Duodenal mucosa (tissue), 2 donors: Measurements from ENCODE around the gene FKTN.
"Not testable (repeated sequence)": the region's sequence is repeated elsewhere in the genome, so short reads cannot be mapped to it uniquely, and the experiment has no call there.

Source experiments
- H3K27ac ChIP-seq: one replicate; pipeline ENCODE4 v1.7.0; 2013; ENCODE audit warnings: low read depth, low read length
- H3K27me3 ChIP-seq, 2 donors: one replicate each; pipeline ENCODE4 v1.7.0; 2013; ENCODE audit warnings: low read length in 2 of 2, control low read depth in 1 of 2; ENCODE audit not compliant: insufficient read depth in 2 of 2, control insufficient read depth in 1 of 2
- H3K36me3 ChIP-seq, 2 donors: one replicate each; pipeline ENCODE4 v1.7.0; 2013; ENCODE audit warnings: low read length in 2 of 2, control low read depth in 1 of 2; ENCODE audit not compliant: insufficient read depth in 2 of 2, control insufficient read depth in 1 of 2
- H3K4me1 ChIP-seq, 2 donors: one replicate each; pipeline ENCODE4 v1.7.0; 2013; ENCODE audit warnings: low read length in 2 of 2, control low read depth in 1 of 2; ENCODE audit not compliant: insufficient read depth in 2 of 2, control insufficient read depth in 1 of 2
- H3K4me3 ChIP-seq, 2 donors: one replicate each; pipeline ENCODE4 v1.7.0; 2013; ENCODE audit warnings: low read length in 2 of 2, low read depth in 1 of 2
- H3K9ac ChIP-seq, 2 donors: one replicate each; pipeline ENCODE4 v1.7.0; 2013; ENCODE audit warnings: low read length in 2 of 2, low read depth in 1 of 2
- H3K9me3 ChIP-seq, 2 donors: one replicate each; pipeline ENCODE4 v1.7.0; 2013; ENCODE audit warnings: low read length in 2 of 2, control low read depth in 1 of 2; ENCODE audit not compliant: control insufficient read depth in 1 of 2

Gene FKTN

GRCh38 chr9:105557804-105558610 lies at the start of gene FKTN:
FKTN (plus strand) TSS chr9:105558131; CDS start chr9:105575033, 16,902 bp downstream.
- H3K4me1 ChIP-seq = peaks cover 4 to 7% of the 10 kb centered on the region in 2 donors
- H3K27me3 ChIP-seq = no peaks in the 10 kb centered on the region
- no peaks in the 10 kb centered on the region for H3K36me3 ChIP-seq
- H3K9ac ChIP-seq = peak within 1 kb of the TSS; percentile 68 to 72
- peak within 1 kb of the TSS; percentile 87 to 97 for H3K4me3 ChIP-seq
- no peak within 1 kb of the TSS for H3K27ac ChIP-seq
- H3K9me3 ChIP-seq = peaks cover 0 to 6% of the 10 kb centered on the region in 2 donors

GRCh38 chr9:105508530-105508929 lies 49.4 kb upstream of the FKTN start:
- Histone ChIP-seq H3K4me3 (no peak overlapping the region), H3K9ac (no peak overlapping the region), H3K4me1 (peaks cover 0 to 16% of the 10 kb centered on the region in 2 donors), H3K27me3 (no peaks in the 10 kb centered on the region), H3K9me3 (no peaks in the 10 kb centered on the region), H3K36me3 (no peaks in the 10 kb centered on the region), H3K27ac (no peak overlapping the region)

- Histone ChIP-seq H3K4me1 (peaks cover 0 to 16% of the 10 kb centered on the region in 2 donors), H3K27me3 (no peaks in the 10 kb centered on the region), H3K27ac (no peak overlapping the region), H3K36me3 (peaks cover 4% of the 10 kb centered on the region in 2 donors), H3K4me3 (no peak overlapping the region), H3K9me3 (no peaks in the 10 kb centered on the region), H3K9ac (no peak overlapping the region)
Measured at GRCh38 chr9:105510024-105510423, 47.9 kb upstream of the FKTN start.

GRCh38 chr9:105511446-105511845 lies 46.5 kb upstream of the FKTN start:
- Histone ChIP-seq H3K4me3 (no peak overlapping the region), H3K9ac (no peak overlapping the region), H3K27ac (no peak overlapping the region), H3K27me3 (no peaks in the 10 kb centered on the region), H3K4me1 (peaks cover 0 to 8% of the 10 kb centered on the region in 2 donors), H3K36me3 (peaks cover 4 to 14% of the 10 kb centered on the region in 2 donors), H3K9me3 (no peaks in the 10 kb centered on the region)

GRCh38 chr9:105515811-105516413 lies 42.0 kb upstream of the FKTN start:
- Histone ChIP-seq H3K27me3 (no peaks in the 10 kb centered on the region), H3K27ac (no peak overlapping the region), H3K4me3 (no peak overlapping the region), H3K4me1 (no peaks in the 10 kb centered on the region), H3K9me3 (no peaks in the 10 kb centered on the region), H3K9ac (no peak overlapping the region), H3K36me3 (peaks cover 4 to 14% of the 10 kb centered on the region in 2 donors)

GRCh38 chr9:105519710-105520369 lies 38.1 kb upstream of the FKTN start:
- not testable (repeated sequence) for H3K4me3 ChIP-seq, H3K27ac ChIP-seq, H3K27me3 ChIP-seq, H3K4me1 ChIP-seq, H3K9ac ChIP-seq, H3K9me3 ChIP-seq
- H3K36me3 ChIP-seq = peaks cover 2 to 12% of the 10 kb centered on the region in 2 donors

- not testable (repeated sequence) for H3K9me3 ChIP-seq, H3K4me3 ChIP-seq, H3K27me3 ChIP-seq, H3K4me1 ChIP-seq, H3K36me3 ChIP-seq, H3K27ac ChIP-seq, H3K9ac ChIP-seq
Measured at GRCh38 chr9:105520992-105521391, 36.9 kb upstream of the FKTN start.

GRCh38 chr9:105522618-105523385 lies 35.1 kb upstream of the FKTN start:
- H3K27me3 ChIP-seq, H3K36me3 ChIP-seq, H3K9me3 ChIP-seq, H3K27ac ChIP-seq, H3K9ac ChIP-seq, H3K4me3 ChIP-seq, H3K4me1 ChIP-seq: not testable (repeated sequence)

GRCh38 chr9:105531530-105531929 lies 26.4 kb upstream of the FKTN start:
- H3K27ac ChIP-seq = no peak overlapping the region
- peaks cover 5 to 18% of the 10 kb centered on the region in 2 donors for H3K4me1 ChIP-seq
- no peak overlapping the region for H3K4me3 ChIP-seq

More at GRCh38 chr9:105531530-105531929, 26.4 kb upstream of the FKTN start:
- Histone ChIP-seq H3K9me3 (no peaks in the 10 kb centered on the region), H3K27me3 (no peaks in the 10 kb centered on the region), H3K36me3 (peaks cover 0 to 5% of the 10 kb centered on the region in 2 donors), H3K9ac (no peak overlapping the region)
